Adrenal gland (tissue), 5 donors: Measurements from ENCODE around the gene GALNT18.

ENCODE experiments used
- CTCF ChIP-seq, 6 experiments: fragments of 450-650 bp in 4 of 6; fragments of 200-600 bp in 2 of 6; sonication (generic) in 1 of 6; IDR thresholded peaks; 1 replicate in 5 of 6; 2 replicates in 1 of 6; pipeline versions ENCODE4 v1.5.1 to v1.8.0; 2016 to 2021; ENCODE audit warnings: antibody characterized with exemption in 6 of 6, mild to moderate bottlenecking in 2 of 6, moderate library complexity in 1 of 6
- POLR2A ChIP-seq, 2 donors: fragments of 450-650 bp; IDR thresholded peaks; one replicate each; pipeline ENCODE4 v1.6.1; 2017; ENCODE audit warnings: antibody characterized with exemption in 2 of 2, mild to moderate bottlenecking in 2 of 2, moderate library complexity in 1 of 2
- donor health status: DM: no; HTN: no; CAD: no.

DNA sequence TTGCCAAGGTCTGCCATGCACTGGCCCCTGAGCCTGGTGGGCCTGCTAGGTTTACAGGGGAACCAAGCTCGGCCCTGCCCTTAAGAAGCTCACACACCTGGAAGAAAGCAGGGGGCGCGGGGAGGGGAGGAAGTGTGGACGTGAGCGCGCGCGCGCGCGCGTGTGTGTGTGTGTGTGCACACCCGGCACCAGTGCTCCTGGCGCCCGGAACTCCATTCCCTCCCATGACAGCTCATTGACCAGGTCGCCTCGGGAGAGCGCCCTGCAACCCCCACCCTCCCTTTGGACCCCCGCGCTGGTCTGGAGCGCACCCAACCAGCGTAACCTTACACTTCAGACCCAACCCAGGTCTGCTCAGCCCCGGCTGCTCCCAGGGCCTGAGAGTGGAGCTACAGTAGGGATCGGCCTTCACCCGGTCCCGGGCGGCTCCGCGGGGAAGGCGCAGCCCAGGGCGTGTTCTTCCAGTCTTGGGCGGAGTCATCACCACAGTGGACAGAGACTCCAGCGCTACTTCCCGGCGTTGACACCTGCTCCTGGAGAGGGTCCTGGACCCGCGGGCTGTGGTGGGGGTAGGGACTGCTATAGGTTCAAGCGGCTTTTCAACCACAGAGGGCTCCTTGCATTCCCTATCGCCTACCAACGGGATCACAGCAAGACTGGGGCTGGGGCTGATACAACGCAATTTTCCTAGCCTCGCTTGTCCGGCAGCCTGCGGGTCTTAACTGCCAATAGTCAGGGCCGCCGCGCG is 1.5 kb downstream of the GALNT18 start:
- TF ChIP-seq CTCF (IDR thresholded peaks at IDR 0.05) = no peak
- TF ChIP-seq POLR2A (IDR thresholded peaks at IDR 0.05) = no peak
